Measurements from ENCODE around the gene TNFRSF12A.

The TNFRSF12A gene

DNA sequence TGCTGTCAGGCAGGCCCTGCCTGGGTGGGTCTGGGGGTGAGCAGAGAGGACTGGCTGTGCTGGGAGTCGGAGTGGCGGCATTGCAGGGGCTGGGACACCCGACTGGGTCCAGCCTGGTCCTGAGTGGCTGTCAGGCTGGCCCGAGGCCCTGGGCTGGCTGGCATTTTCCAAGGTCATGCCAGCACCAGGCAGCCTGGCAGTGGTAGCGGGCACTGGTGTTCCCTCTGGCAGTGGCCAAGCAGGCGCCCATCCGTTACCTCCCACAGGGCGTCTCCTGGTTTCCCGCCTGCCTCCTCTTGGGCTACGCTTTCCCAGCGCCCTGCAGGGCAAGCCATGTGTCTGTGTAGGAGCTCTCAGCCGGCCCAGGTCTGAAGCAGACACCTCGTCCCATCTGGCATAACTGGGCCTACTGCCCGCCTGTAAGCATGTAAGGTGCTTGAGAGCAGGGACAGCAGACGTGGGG is 34.2 kb upstream of the TNFRSF12A start:
- no peak for TF ChIP-seq CTCF (conservative IDR thresholded peaks at IDR 0.05; ENCODE audit: low read depth, low read length)
- H3K4me3 ChIP-seq (ENCODE audit: low read depth, low read length), result no peak overlapping the region
- DNase-seq (ENCODE audit: low read depth), result no peak

DNA sequence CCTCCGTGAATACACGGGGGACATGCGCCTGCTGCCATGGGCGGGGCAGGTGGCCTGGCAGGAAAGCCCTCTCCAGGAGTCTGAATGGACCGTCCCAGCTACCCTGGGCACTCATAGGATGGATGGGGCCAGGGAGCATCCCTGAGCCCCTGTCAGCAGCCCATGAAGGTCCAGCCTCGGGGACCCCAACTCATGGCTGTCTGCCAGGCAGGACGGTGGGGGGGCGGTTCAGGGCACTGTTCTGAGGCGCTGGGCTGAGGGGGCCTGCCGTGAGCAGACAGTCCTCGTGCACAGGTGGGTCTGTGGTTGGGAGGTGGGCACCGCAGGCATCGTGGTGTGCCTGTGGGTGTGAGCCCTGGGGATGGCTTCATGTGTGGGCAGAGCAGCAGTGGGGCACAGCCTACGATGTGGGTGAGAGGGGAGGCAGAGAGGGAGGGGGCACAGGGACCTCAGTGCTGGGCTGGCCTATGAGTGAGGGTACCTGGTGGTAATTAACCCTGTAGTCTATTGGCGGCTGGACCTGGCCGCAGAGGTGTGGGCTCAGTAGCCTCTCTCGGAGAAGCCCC is 33.5 kb upstream of the TNFRSF12A start:
- H3K4me3 ChIP-seq (ENCODE audit: low read depth, low read length), result no peak overlapping the region
- no peak for DNase-seq (ENCODE audit: low read depth)
- TF ChIP-seq CTCF (conservative IDR thresholded peaks at IDR 0.05; ENCODE audit: low read depth, low read length), result no peak

- H3K4me3 ChIP-seq (ENCODE audit: low read depth, low read length), result no peak overlapping the region
- DNase-seq (ENCODE audit: low read depth), result no peak
- TF ChIP-seq CTCF (conservative IDR thresholded peaks at IDR 0.05; ENCODE audit: low read depth, low read length), result no peak
These were observed 32.9 kb upstream of the TNFRSF12A start for GRCh38 chr16:2987286-2987685.

GRCh38 chr16:2987833-2988232 is 32.3 kb upstream of the TNFRSF12A start:
- DNase-seq (ENCODE audit: low read depth), result no peak
- H3K4me3 ChIP-seq (ENCODE audit: low read depth, low read length), result no peak overlapping the region
- no peak for TF ChIP-seq CTCF (conservative IDR thresholded peaks at IDR 0.05; ENCODE audit: low read depth, low read length)

DNA sequence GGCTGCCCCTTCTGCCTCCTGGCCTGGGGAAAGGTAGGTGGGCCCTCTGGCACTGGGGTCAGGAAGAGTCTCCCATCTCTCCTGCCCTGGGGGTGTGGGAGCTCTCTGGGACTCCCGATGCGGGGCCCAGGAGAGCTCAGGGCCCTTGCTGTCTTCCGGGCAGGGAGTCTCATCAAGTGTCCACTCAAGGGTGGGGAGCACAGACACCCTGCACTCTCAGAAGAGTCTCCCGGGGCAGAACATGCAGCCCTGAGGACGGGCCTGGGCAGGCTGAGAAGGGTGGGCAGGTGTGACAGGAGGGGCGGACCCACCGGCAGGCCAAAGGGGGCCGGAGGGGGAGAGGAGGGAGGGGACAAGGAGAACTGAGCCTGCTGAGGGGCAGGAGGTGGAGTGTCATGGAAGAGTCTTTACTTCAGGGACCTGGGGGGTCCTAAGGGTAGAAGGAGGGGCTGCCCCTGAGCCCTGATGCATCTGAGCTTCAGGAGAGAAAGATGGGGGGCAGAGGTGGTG is 31.5 kb upstream of the TNFRSF12A start:
- H3K4me3 ChIP-seq (ENCODE audit: low read depth, low read length), result no peak overlapping the region

DNA sequence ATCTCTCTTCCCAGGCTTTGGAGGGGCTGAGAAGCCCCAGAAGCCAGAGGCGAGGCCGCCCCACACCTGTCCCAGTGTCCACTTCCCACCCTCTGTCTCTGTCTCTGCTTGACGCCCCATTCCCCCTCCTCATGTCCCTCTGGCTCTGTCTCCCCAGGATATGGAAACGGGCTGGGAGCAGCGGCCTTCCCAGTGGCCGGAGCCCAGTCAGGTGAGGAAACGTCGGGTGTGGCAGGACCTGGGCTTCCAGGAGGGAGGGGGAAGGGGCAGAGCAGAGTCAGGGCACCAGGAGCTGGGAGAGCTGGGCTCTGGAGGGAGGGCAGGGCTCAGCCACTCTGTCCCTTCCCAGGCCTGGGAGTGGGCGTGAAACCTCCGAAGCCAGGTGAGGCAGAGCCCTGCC is 29.3 kb upstream of the TNFRSF12A start:
- no peak for TF ChIP-seq CTCF (conservative IDR thresholded peaks at IDR 0.05; ENCODE audit: low read depth, low read length)
- H3K4me3 ChIP-seq (ENCODE audit: low read depth, low read length), result no peak overlapping the region
- no peak for DNase-seq (ENCODE audit: low read depth)

More for the DNA sequence above, 31.5 kb upstream of the TNFRSF12A start:
- no peak for TF ChIP-seq CTCF (conservative IDR thresholded peaks at IDR 0.05; ENCODE audit: low read depth, low read length)
- no peak for DNase-seq (ENCODE audit: low read depth)
